ENCODE results near the gene LSM6. TPM values are rescaled to one million over a fixed set of nuclear protein-coding genes. Genes with fewer than 3 reads are reported as not detected.
A peak's percentile ranks its signal among the peaks of the same experiment; 100 is the strongest.

LSM6 gene
- total RNA-seq, 1 experiment from 2014 or later: 78.3 TPM

DNA sequence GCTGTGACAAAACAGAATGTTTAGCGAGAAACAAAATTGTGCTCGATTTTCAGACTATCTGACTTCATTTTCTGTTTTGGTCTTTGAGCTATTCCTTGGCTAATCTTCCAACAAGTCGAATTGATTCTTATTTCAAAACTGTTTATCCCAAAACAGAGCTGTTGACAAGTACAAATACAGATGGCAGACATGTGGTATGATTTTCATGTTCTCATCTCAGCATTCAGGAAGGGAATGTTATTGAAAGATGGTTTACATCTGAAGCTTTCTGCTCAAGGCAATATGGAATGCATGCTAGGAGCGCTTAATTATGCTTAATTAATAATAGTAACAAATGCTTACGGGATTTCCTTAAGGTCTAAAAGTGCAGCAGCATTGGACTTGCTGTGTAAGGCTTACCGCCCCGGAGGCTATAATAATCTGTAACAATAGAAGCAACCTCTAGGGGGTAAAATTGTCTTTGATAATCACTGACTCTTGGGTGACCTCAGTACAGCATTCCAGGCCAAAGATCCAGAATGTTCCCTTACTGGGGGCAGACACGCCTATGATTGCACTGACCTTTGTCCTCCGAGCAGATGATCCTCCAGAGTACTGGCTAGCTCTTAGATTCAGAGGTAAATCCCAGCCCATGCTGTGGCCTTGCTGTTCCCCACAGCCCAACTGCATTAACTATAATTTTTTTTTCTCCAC is 16.4 kb downstream of the LSM6 start:
- H2BK5ac ChIP-seq (ENCODE audit: insufficient read length, low read length): no peak overlapping the region
- no peaks in the 10 kb centered on the region for H3K79me2 ChIP-seq (ENCODE audit: insufficient read depth, low read length)
- H3K4me1 ChIP-seq (ENCODE audit: insufficient read depth, low read length): no peaks in the 10 kb centered on the region
- no peak overlapping the region for H4K8ac ChIP-seq (replicated peaks; ENCODE audit: insufficient read length, low read depth, low read length)
- no peak overlapping the region for H2BK12ac ChIP-seq (ENCODE audit: insufficient read length, low read depth, low read length)
- H3K79me1 ChIP-seq (ENCODE audit: insufficient read depth, low read depth, low read length, poor library complexity, severe bottlenecking): no peaks in the 10 kb centered on the region
- Mint-ChIP-seq H3K27me3 (ENCODE audit: low read depth) (no peaks in the 10 kb centered on the region), H3K9me3 (no peaks in the 10 kb centered on the region), H3K4me3 (no peak overlapping the region), H3K36me3 (ENCODE audit: insufficient read depth in 1 of 3, low read depth in 3 of 3) (peaks cover 13 to 49% (median 41%) of the 10 kb centered on the region in 3 experiments; a peak in 6 of 7 replicates), H3K27ac (no peak overlapping the region), H3K4me1 (no peaks in the 10 kb centered on the region)
- no peak overlapping the region for H3K14ac ChIP-seq (ENCODE audit: insufficient read depth, low read length)
- no peaks in the 10 kb centered on the region for H3K23me2 ChIP-seq (ENCODE audit: insufficient read length, low read depth, low read length, poor library complexity, severe bottlenecking)
- no CpG with 5 or more reads among the region's 9 CpGs for WGBS (ENCODE audit: extremely low coverage, insufficient read length, low lambda C conversion rate)
- no peak for DNase-seq
- H2BK15ac ChIP-seq (ENCODE audit: low read depth, low read length): no peak overlapping the region
- no peak overlapping the region for H4K91ac ChIP-seq (ENCODE audit: insufficient read length, low read depth, low read length)
- H3K9ac ChIP-seq (ENCODE audit: extremely low read depth, insufficient read length, low read length): no peak overlapping the region
- no peaks in the 10 kb centered on the region for H3K9me3 ChIP-seq (ENCODE audit: control insufficient read depth, low read depth, low read length)
- H4K20me1 ChIP-seq (ENCODE audit: control insufficient read depth, insufficient read depth, insufficient read length): no peaks in the 10 kb centered on the region
- no peak overlapping the region for H2BK20ac ChIP-seq (ENCODE audit: low read depth, low read length, poor library complexity, severe bottlenecking)
- no peak overlapping the region for H2AFZ ChIP-seq (ENCODE audit: low read length)
- H2BK120ac ChIP-seq (ENCODE audit: low read depth, low read length, poor library complexity, severe bottlenecking): no peak overlapping the region
- H3K4me2 ChIP-seq (ENCODE audit: insufficient read depth, insufficient read length, low read length): no peak overlapping the region
- no peak overlapping the region for H3K23ac ChIP-seq (ENCODE audit: insufficient read length, low read depth, low read length)
- no peak overlapping the region for H4K5ac ChIP-seq (ENCODE audit: insufficient read length, low read depth, low read length)
- no peak overlapping the region for H3K27ac ChIP-seq (ENCODE audit: insufficient read length, low read depth, low read length)
- TF ChIP-seq, protein P1, sequence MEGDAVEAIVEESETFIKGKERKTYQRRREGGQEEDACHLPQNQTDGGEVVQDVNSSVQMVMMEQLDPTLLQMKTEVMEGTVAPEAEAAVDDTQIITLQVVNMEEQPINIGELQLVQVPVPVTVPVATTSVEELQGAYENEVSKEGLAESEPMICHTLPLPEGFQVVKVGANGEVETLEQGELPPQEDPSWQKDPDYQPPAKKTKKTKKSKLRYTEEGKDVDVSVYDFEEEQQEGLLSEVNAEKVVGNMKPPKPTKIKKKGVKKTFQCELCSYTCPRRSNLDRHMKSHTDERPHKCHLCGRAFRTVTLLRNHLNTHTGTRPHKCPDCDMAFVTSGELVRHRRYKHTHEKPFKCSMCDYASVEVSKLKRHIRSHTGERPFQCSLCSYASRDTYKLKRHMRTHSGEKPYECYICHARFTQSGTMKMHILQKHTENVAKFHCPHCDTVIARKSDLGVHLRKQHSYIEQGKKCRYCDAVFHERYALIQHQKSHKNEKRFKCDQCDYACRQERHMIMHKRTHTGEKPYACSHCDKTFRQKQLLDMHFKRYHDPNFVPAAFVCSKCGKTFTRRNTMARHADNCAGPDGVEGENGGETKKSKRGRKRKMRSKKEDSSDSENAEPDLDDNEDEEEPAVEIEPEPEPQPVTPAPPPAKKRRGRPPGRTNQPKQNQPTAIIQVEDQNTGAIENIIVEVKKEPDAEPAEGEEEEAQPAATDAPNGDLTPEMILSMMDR (conservative IDR thresholded peaks at IDR 0.05): 0 out of 3 replicates have a peak, but pooled peaks have one; percentile 10
- H3K56ac ChIP-seq (ENCODE audit: insufficient read length, low read depth, low read length): peak overlapping the region; percentile 85
- H3T11ph ChIP-seq (ENCODE audit: low read length): no peak overlapping the region
- no peaks in the 10 kb centered on the region for H3K27me3 ChIP-seq (ENCODE audit: insufficient read depth, low read length)
- H3K4ac ChIP-seq (ENCODE audit: low read depth, low read length): no peak overlapping the region
- no peak overlapping the region for H3K18ac ChIP-seq (ENCODE audit: insufficient read length, low read depth, low read length)
- H2AK5ac ChIP-seq (ENCODE audit: insufficient read length, low read length): no peak overlapping the region
